Measurements from ENCODE around the gene S1PR3. TPM values are rescaled to one million over a fixed set of nuclear protein-coding genes. Genes with fewer than 3 reads are reported as not detected.

Gene S1PR3
- total RNA-seq, 1 experiment from 2014 or later = 2.8 TPM

GRCh38 chr9:88969646-88970373 is 21.5 kb upstream of the S1PR3 start:
- CTCF ChIA-PET = interaction anchor here (0.7 to 2.0 kb wide), 3 partner anchors 10 to 20 kb away, joined by 3 to 5 read pairs (median 3); no protein-coding TSS in a partner anchor
- peaks cover 5% of the 10 kb centered on the region for H3K4me1 Mint-ChIP-seq (ENCODE audit: insufficient read depth, unreplicated experiment)

GRCh38 chr9:88971131-88971960 is 19.9 kb upstream of the S1PR3 start:
- Mint-ChIP-seq H3K9me3 (ENCODE audit: unreplicated experiment) (no peaks in the 10 kb centered on the region), H3K4me1 (ENCODE audit: insufficient read depth, unreplicated experiment) (peaks cover 5% of the 10 kb centered on the region), H3K27ac (ENCODE audit: low read depth, unreplicated experiment) (no peak overlapping the region), H3K4me3 (ENCODE audit: unreplicated experiment) (no peak overlapping the region), H3K36me3 (ENCODE audit: insufficient read depth, unreplicated experiment) (no peaks in the 10 kb centered on the region), H3K27me3 (ENCODE audit: insufficient read depth, unreplicated experiment) (no peaks in the 10 kb centered on the region)
- no TSS peak for BruUV-seq (replicated peaks)
- ChIA-PET CTCF (interaction anchor here (0.6 to 2.0 kb wide), 3 partner anchors 21 to 378 kb away, joined by 3 to 5 read pairs (median 3); no protein-coding TSS in a partner anchor), POLR2A (no interaction called here)
- TF ChIP-seq CTCF (IDR thresholded peaks at IDR 0.05; ENCODE audit: unreplicated experiment) = no peak
- intact Hi-C loops (cut with micrococcal nuclease) = no loop called here
- no peak for DNase-seq (ENCODE audit: unreplicated experiment)

More at GRCh38 chr9:88969646-88970373, 21.5 kb upstream of the S1PR3 start:
- intact Hi-C loops (cut with micrococcal nuclease) = no loop called here
- BruUV-seq (replicated peaks) = no TSS peak
- Mint-ChIP-seq H3K27ac (ENCODE audit: low read depth, unreplicated experiment) (no peak overlapping the region), H3K9me3 (ENCODE audit: unreplicated experiment) (no peaks in the 10 kb centered on the region), H3K27me3 (ENCODE audit: insufficient read depth, unreplicated experiment) (no peaks in the 10 kb centered on the region), H3K36me3 (ENCODE audit: insufficient read depth, unreplicated experiment) (no peaks in the 10 kb centered on the region), H3K4me3 (ENCODE audit: unreplicated experiment) (no peak overlapping the region)
- no peak for TF ChIP-seq CTCF (IDR thresholded peaks at IDR 0.05; ENCODE audit: unreplicated experiment)
- POLR2A ChIA-PET = no interaction called here
- no peak for DNase-seq (ENCODE audit: unreplicated experiment)

GRCh38 chr9:88972401-88972800 is 18.9 kb upstream of the S1PR3 start:
- CTCF ChIA-PET = no interaction called here
- no TSS peak for BruUV-seq (replicated peaks)
- intact Hi-C loops (cut with micrococcal nuclease) = no loop called here

More at GRCh38 chr9:88972401-88972800, 18.9 kb upstream of the S1PR3 start:
- no peaks in the 10 kb centered on the region for H3K36me3 Mint-ChIP-seq (ENCODE audit: insufficient read depth, unreplicated experiment)
- DNase-seq (ENCODE audit: unreplicated experiment) = no peak
- no peaks in the 10 kb centered on the region for H3K27me3 Mint-ChIP-seq (ENCODE audit: insufficient read depth, unreplicated experiment)
- H3K4me1 Mint-ChIP-seq (ENCODE audit: insufficient read depth, unreplicated experiment) = peaks cover 5% of the 10 kb centered on the region
- no peaks in the 10 kb centered on the region for H3K9me3 Mint-ChIP-seq (ENCODE audit: unreplicated experiment)
- H3K4me3 Mint-ChIP-seq (ENCODE audit: unreplicated experiment) = no peak overlapping the region
- no peak for TF ChIP-seq CTCF (IDR thresholded peaks at IDR 0.05; ENCODE audit: unreplicated experiment)
- POLR2A ChIA-PET = no interaction called here
- H3K27ac Mint-ChIP-seq (ENCODE audit: low read depth, unreplicated experiment) = no peak overlapping the region

Measured in MCF 10A (cell line).